DMS153 (cell line): ENCODE results near the gene ZNF12.

ENCODE experiments used
- DNase-seq: peaks from one replicate; lab custom pipeline; 2025; lab: John Stamatoyannopoulos, UW

The ZNF12 gene

DNA sequence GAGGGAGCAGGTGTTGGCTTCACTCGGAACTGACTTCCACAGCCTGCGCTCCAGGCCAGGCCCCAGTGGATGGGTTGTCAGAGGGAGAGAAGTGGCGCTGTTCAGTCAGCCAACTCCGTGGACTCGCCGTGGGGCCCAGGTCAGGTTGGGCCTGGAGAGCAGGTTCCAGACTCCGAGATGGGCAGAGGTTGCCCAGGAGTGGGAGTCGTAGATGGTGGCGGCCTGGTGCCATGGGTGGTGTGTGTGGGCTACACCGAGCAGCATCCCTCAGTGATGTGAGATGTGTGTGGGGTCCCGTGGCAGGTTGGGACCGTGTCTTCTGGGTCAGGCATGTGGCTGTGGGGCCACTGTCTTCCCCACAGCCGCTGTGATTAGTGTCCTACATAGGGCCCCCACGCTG, 59.2 kb downstream of the ZNF12 start:
- no peak for DNase-seq

DNA sequence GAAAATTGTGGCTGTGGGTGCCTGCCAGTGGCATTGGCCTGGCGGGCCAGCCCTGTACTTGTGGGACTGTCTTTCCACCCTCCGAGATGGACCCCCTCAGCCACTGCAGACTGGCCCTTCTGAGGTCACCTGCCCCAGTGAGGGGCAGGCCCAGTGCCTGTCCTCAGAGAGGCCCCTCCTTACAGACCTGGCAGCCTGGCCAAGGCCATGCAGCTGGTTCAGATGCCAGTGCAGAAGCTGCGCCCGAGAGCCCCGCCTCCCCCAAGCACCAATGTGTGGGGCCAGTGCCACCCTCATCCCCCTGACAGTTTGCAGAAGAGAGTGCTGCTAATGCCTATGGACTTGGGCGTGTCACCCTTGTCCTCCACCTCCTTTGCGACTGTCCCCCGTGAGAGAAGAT, 59.7 kb downstream of the ZNF12 start:
- no peak for DNase-seq

DNA sequence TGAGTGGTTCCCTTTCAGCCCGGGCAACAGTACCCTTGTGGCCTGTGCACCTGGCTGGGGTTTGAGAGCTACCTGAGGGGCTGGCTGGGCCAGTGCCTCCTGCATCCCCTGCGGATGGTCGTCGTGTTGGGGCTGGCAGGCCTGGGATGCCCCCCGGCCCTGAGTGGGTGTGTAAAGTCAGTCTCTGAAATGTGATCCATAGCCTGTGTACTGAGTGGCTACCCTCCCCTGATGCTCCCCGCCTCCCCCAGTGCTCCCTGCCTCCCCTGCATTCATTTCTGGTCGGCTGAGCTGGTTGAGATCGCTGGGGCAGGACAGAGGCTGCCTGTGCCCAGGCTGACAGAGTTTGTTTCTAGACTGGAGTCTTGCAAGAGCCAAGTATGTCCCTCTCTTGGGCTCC, 60.3 kb downstream of the ZNF12 start:
- DNase-seq, result no peak

DNA sequence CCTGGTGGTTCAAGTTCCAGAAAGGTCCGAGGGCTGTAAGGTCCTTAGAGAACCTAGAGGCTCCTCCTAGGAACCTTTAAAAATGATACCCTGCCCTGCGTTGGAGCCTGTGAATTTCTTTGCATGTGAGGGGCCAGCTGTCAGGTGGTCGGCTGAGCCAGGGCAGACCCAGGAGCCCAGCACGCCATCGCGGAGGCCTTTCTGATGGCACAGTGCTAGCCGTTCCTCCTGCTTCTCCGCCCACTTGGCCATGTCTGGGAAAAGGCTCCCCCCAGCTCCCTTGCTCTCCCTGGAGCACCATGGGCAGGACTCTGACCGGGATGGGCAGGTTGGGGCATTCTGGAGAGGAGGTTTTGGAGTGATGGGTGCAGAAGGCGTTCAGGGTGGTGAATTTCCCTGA, 62.0 kb downstream of the ZNF12 start:
- DNase-seq, result no peak

DNA sequence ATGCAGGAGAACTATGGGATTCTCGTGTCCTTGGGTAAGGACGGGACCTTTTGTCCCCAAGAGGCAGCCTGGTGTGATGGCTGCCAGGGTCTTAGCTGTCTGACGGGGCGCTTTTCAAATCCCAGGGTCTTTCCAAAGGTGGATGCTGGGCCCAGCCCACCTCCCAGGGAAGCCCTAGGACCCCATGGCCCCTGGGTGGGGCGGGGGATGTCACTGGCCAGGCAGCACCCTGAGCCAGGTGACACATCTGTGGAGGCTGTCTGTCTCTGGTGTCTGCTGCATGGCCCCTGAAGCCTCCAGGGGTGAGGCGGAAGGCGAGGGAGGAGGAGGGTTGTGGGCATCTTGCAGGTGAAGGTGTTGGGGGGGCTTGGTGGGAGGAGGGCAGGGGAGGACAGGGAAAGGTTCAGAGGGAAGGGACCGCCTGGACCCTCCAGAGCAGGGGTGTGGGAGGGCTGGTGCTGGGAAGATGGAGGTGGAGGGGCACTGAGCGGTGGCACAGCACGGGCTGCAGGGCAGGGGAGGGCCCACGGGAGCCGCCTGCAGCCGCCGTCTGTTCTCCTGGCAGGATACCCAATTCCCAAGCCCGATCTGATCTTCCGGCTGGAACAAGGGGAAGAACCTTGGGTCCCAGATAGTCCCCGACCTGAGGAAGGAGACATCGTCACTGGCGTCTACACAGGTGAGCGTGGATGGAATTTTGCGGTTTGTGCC, 62.7 kb downstream of the ZNF12 start:
- DNase-seq, result no peak

DNA sequence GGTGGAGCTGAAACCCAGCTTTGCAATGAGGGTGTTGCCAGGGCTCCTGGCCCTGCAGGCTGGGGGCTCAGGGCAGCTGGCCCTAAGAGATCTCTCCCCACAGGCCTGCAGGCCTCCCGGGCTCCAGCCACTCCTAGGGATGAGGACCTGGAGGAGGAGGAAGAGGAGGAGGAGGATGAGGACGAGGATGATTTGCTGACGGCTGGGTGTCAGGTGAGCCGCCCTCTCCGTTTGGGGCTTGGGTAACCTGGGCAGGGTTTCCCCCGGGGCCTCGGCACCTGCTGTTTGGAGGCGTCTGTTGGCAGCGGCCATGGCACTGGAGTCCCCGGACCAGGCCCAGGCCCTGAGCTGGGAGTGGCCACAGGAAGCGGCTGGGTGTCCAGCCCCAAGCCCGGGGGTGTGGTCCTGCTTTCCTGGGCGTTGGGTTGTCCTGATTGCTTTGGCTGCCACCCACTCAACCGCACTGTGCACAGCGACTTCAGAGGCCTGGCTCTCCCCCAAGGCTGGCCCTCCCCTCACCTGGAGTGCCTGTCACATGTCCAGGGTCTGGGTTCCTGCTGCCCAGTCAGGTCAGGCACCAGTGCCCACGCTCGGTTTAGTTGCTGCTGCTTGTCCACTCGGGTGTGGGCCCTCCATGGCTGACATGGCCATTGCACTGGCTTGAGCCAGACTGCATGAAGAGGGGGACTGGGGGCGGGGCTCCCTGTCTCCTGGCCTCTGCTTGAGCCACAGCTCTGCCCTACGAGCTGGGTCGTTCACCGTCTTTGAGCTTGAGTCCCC, 63.7 kb downstream of the ZNF12 start:
- DNase-seq, result no peak

DNA sequence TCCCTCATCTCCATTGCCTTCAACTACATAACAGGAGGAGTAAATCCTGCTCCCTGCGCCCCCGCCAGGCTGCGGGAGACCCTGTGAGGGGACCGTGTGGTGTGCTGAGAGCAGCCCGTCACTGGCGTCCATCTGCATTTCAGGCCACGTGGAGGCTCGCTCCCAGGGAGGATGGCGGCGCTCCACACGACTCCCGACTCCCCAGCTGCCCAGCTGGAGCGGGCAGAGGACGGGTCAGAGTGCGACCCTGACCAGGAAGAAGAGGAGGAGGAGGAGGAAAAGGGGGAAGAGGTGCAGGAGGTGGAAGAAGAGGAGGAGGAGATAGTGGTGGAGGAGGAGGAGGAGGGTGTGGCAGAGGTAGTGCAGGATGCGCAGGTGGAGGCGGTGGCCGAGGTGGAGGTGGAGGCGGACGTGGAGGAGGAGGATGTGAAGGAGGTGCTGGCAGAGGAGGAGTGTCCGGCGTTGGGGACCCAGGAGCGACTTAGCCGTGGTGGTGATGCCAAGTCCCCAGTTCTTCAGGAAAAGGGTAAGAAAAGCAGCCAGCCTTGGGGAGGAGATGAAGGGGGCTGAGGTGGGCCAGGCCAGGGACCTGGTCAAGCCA, 64.4 kb downstream of the ZNF12 start:
- no peak for DNase-seq

DNA sequence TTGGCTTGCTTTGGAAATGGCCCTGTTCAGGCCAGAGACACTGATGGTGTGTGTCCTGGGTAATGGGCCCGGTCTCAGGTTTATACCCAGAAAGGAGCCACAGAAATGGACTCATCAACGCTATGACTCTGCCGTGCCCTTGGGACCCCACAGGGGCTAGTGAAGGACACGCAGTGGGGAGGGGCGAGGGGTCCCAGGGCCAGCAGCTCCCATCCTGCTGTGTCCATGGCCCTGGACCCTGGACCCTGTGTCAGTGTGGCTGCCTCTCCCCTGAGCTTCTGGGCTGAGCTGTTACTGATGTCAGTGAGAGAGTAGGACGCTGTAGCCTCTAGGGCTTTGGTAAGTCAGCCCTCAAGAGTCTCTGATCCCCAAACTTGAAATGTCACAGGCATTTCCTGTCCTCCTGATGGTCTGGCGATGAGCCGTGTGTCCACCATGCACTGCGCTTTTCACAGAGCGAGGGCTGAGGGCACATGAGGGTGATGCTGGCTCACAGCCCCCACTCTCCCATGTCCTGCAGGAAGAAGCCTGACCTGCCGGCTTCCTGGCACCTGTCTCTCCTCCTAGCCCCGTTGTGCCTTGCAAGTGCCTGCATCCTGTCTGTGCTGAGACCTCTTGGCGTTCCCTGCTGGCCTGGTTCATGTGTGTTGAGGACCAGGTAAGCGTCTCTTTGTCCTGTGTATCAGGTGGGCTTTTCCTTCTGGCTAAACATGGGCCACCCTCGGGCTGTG, 65.3 kb downstream of the ZNF12 start:
- no peak for DNase-seq

DNA sequence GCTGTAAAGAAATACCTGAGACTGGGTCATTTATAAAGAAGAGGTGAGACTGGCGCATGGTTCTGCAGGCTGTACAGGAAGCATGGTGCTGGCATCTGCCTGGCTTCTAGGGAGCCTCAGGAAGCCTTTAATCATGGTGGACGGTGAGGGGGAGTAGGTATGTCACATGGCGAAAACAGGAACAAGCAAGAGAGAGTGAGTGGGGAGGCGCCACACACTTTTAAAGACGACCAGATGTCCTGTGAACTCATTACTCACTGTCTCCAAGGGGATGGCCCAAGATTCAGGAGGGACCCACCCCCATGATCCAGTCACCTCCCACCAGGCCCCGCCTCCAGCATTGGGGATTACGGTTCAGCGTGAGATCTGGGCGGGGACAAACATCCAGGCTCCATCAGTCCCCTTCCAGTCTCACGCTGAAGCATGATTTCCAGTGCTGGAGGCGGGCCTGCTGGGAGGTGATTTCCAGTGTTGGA, 66.5 kb downstream of the ZNF12 start:
- DNase-seq, result no peak

DNA sequence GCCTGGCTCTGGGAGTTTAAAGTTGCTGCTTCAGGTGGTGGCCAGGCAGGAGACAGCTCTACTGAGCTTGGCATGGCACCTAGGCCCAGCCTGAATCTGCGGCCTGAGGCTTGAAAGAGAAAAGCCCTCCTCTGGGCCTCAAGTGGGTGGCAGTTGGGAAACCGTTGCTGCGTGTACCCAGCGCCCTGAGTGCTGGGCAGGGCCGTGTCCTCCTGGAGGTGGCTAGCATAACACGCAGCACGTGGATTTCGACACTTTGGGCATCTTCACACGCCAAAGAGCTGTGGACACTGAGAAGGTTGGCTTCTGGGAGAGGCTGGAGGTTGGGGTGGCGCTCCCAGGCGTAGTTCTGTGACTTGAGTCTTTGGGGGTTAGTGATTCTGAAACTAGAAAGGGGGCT, 67.1 kb downstream of the ZNF12 start:
- no peak for DNase-seq

DNA sequence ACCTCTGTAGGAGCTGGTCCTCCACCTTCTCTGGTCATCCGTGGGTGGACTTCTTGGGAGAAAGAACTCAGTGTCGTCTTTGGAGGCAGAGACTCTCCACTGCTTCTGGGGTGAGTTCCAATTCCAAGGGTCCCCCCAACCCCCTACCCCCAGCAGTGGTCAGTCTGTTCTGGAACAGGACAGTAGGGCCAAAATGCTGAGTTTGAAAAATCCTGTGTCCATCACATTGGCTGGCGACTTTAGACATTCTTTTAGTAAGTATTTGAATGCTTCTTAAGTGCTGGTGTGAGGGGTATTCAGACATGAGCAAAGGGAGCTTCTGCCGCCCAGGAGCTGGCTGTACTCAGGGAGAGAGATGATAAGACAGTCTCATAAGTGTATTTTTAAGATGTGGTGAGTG, 67.7 kb downstream of the ZNF12 start:
- DNase-seq, result no peak
